C4-2B (cell line): ENCODE data around the gene SOX6.

Experiments
- CTCF ChIP-seq: fragments of 450-650 bp; conservative IDR thresholded peaks from 2 replicates; pipeline ENCODE4 v1.5.1; 2017; ENCODE audit warnings: mild to moderate bottlenecking
- ZFX ChIP-seq: fragments of 450-650 bp; IDR thresholded peaks from 2 replicates; pipeline ENCODE4 v1.6.1; 2017

- TF ChIP-seq CTCF, result no peak
- no peak for TF ChIP-seq ZFX
Observed at GRCh38 chr11:15929371-15929901, 426.9 kb downstream of the SOX6 start.
